Stimulated activated CD8-positive, alpha-beta memory T cell treated with anti-CD3 and anti-CD28 coated beads, Interleukin-12 subunit alpha, Interleukin-12 subunit beta, amount 100 ng/mL, for 1 hour (primary cell): ENCODE results near the gene LIPA.
"Not testable (repeated sequence)": the region's sequence is repeated elsewhere in the genome, so short reads cannot be mapped to it uniquely, and the experiment has no call there.

Experiments
- DNase-seq: peaks from one replicate; pipeline ENCODE4 v3.0.0-alpha.2; 2020; ENCODE audit warnings: low read depth

Gene LIPA

GRCh38 chr10:89251409-89252224, at the start of gene LIPA:
Gene LIPA, minus strand, starts transcription at chr10:89251775. Its CDS starts 4,127 bp downstream, at chr10:89247648.
- DNase-seq, result peak; percentile 93

- no peak for DNase-seq
These were observed 49.7 kb upstream of the LIPA start for GRCh38 chr10:89301232-89301631.

GRCh38 chr10:89299031-89299430, 47.5 kb upstream of the LIPA start:
- DNase-seq, result no peak

- DNase-seq, result no peak
These were observed 46.2 kb upstream of the LIPA start for GRCh38 chr10:89297791-89298190.

GRCh38 chr10:89297356-89297755, 45.8 kb upstream of the LIPA start:
- no peak for DNase-seq

GRCh38 chr10:89296220-89296648, 44.7 kb upstream of the LIPA start:
- DNase-seq, result no peak

GRCh38 chr10:89295597-89295996, 44.0 kb upstream of the LIPA start:
- no peak for DNase-seq

GRCh38 chr10:89294721-89295239, 43.2 kb upstream of the LIPA start:
- no peak for DNase-seq

- not testable (repeated sequence) for DNase-seq
These were observed 33.7 kb upstream of the LIPA start for GRCh38 chr10:89285303-89285702.

- not testable (repeated sequence) for DNase-seq
These were observed 33.1 kb upstream of the LIPA start for GRCh38 chr10:89284711-89285110.

- no peak for DNase-seq
These were observed 32.4 kb upstream of the LIPA start for GRCh38 chr10:89283936-89284475.

- DNase-seq, result no peak
These were observed 31.7 kb upstream of the LIPA start for GRCh38 chr10:89283025-89283935.

- DNase-seq, result no peak
These were observed 30.2 kb upstream of the LIPA start for GRCh38 chr10:89281606-89282395.

- no peak for DNase-seq
These were observed 28.9 kb upstream of the LIPA start for GRCh38 chr10:89280508-89280907.

- no peak for DNase-seq
These were observed 27.9 kb upstream of the LIPA start for GRCh38 chr10:89279421-89279869.

- no peak for DNase-seq
These were observed 27.4 kb upstream of the LIPA start for GRCh38 chr10:89278900-89279392.

- no peak for DNase-seq
These were observed 26.5 kb upstream of the LIPA start for GRCh38 chr10:89278034-89278535.

- no peak for DNase-seq
These were observed 23.8 kb upstream of the LIPA start for GRCh38 chr10:89275383-89275782.

GRCh38 chr10:89274928-89275327, 23.4 kb upstream of the LIPA start:
- no peak for DNase-seq

GRCh38 chr10:89273680-89274079, 22.1 kb upstream of the LIPA start:
- no peak for DNase-seq

- no peak for DNase-seq
These were observed 20.0 kb upstream of the LIPA start for GRCh38 chr10:89271532-89271931.
